HG03442 (cell line): ENCODE results near the gene PIP5K1C.
A peak's percentile ranks its signal among the peaks of the same experiment; 100 is the strongest.

Experiments used
- ATAC-seq: cut with Tn5 transposase; IDR thresholded peaks from one replicate; pipeline ENCODE4 v1.9.1; 2021; ENCODE audit warnings: mild to moderate bottlenecking, moderate library complexity; ENCODE audit not compliant: unreplicated experiment

The PIP5K1C gene

GRCh38 chr19:3721887-3722442, 21.7 kb upstream of the PIP5K1C start:
- no peak for ATAC-seq

GRCh38 chr19:3721131-3721886, 21.0 kb upstream of the PIP5K1C start:
- ATAC-seq = no peak

- ATAC-seq = no peak
Measured at GRCh38 chr19:3720349-3720917, 20.2 kb upstream of the PIP5K1C start.

- no peak for ATAC-seq
Measured at GRCh38 chr19:3719868-3720267, 19.6 kb upstream of the PIP5K1C start.

- ATAC-seq = no peak
Measured at GRCh38 chr19:3716147-3716668, 15.9 kb upstream of the PIP5K1C start.

GRCh38 chr19:3712663-3713611, 12.7 kb upstream of the PIP5K1C start:
- no peak for ATAC-seq

GRCh38 chr19:3710265-3710812, 10.1 kb upstream of the PIP5K1C start:
- ATAC-seq = no peak

GRCh38 chr19:3708207-3708931, 8.1 kb upstream of the PIP5K1C start, which contains the start of gene TJP3:
Gene TJP3 (plus strand): TSS chr19:3708384. CDS start chr19:3728433, 20,049 bp downstream.
- no peak for ATAC-seq

GRCh38 chr19:3707868-3708206, 7.6 kb upstream of the PIP5K1C start:
- ATAC-seq = no peak

GRCh38 chr19:3701200-3701599, 932 bp upstream of the PIP5K1C start:
- no peak for ATAC-seq

- ATAC-seq = peak; percentile 15
Measured at GRCh38 chr19:3699741-3700241, 477 bp downstream of the PIP5K1C start.

- no peak for ATAC-seq
Measured at GRCh38 chr19:3698974-3699740, 1.1 kb downstream of the PIP5K1C start.

- ATAC-seq = no peak
Measured at GRCh38 chr19:3698386-3698950, 1.8 kb downstream of the PIP5K1C start.

GRCh38 chr19:3697671-3698385, 2.4 kb downstream of the PIP5K1C start:
- no peak for ATAC-seq

- ATAC-seq = no peak
Measured at GRCh38 chr19:3697094-3697493, 3.2 kb downstream of the PIP5K1C start.

GRCh38 chr19:3696660-3696995, 3.6 kb downstream of the PIP5K1C start:
- no peak for ATAC-seq

- ATAC-seq = no peak
Measured at GRCh38 chr19:3695986-3696659, 4.1 kb downstream of the PIP5K1C start.
